ENCODE data around the gene LARP4B. TPM values are rescaled to one million over a fixed set of nuclear protein-coding genes. Genes with fewer than 3 reads are reported as not detected.
A peak's percentile ranks its signal among the peaks of the same experiment; 100 is the strongest.

LARP4B gene
- total and polyA plus RNA-seq, 2 of the 13 experiments (the other 11 are each of a cell fraction or from before 2014, with no cell fraction given), result 19.5 to 30.2 TPM

DNA sequence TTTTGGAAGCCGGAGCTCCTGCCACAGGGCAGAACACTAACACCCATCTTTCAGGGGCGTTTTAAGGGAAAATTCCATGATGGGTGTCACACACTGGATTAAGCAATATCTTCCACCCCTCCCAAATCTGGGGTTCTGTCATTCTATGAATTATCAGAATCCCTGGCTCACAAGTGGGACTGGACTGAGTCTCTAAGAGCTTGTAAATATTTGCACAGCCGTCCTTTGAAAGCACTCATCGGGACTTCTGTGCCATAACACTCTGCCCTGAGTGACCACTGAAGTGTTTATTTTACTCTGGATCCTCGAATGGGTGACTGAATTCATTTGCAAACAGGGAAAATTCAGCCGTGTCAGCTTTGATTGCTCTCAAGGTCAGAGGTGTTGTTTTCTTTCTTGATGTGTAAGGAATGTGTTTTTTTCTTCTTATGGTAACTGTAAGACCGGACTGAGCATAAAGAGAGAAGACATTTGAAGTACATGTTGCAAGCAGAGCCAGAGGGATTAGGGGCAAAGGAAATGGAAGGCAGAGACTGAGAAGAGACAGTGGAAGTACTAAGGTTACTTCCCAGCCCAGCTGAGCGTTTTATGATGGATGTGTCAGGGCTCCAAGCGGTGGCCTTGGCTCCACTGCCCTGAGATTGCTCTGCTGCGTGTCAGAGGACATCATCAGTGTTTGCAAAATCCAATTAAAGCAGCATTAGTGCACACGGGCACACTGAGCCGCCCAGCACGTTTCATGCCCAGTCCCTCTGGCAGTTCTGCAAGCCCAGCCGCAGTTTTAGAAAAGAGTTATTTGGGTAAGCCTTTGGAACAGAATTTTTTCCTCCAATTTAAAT lies 39.0 kb upstream of the LARP4B start (continued):
- peak; percentile 14; the same call in 1 of the 2 replicates for TF ChIP-seq HNF4G (IDR thresholded peaks at IDR 0.05; ENCODE audit: borderline replicate concordance, low read depth, low read length)
- TF ChIP-seq HNF4G (CRISPR knock-in tag; IDR thresholded peaks at IDR 0.05; ENCODE audit: borderline replicate concordance, low read depth), result no peak
- peak; percentile 68; the same call in 1 of the 2 replicates for TF ChIP-seq FOXO1 (CRISPR knock-in tag; IDR thresholded peaks at IDR 0.05)
- peak; percentile 76; the same call in 1 of the 2 replicates for TF ChIP-seq TBX3 (IDR thresholded peaks at IDR 0.05; ENCODE audit: borderline replicate concordance)
- TF ChIP-seq, protein P1, sequence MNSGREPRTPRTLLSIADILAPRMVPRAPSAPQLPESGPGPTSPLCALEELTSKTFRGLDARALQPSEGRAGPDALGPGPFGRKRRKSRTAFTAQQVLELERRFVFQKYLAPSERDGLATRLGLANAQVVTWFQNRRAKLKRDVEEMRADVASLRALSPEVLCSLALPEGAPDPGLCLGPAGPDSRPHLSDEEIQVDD (CRISPR knock-in tag; IDR thresholded peaks at IDR 0.05; ENCODE audit: borderline replicate concordance), result no peak
- TF ChIP-seq, protein P2, sequence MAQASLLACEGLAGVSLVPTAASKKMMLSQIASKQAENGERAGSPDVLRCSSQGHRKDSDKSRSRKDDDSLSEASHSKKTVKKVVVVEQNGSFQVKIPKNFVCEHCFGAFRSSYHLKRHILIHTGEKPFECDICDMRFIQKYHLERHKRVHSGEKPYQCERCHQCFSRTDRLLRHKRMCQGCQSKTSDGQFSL (CRISPR knock-in tag; IDR thresholded peaks at IDR 0.05), result no peak
- TF ChIP-seq, protein P3, sequence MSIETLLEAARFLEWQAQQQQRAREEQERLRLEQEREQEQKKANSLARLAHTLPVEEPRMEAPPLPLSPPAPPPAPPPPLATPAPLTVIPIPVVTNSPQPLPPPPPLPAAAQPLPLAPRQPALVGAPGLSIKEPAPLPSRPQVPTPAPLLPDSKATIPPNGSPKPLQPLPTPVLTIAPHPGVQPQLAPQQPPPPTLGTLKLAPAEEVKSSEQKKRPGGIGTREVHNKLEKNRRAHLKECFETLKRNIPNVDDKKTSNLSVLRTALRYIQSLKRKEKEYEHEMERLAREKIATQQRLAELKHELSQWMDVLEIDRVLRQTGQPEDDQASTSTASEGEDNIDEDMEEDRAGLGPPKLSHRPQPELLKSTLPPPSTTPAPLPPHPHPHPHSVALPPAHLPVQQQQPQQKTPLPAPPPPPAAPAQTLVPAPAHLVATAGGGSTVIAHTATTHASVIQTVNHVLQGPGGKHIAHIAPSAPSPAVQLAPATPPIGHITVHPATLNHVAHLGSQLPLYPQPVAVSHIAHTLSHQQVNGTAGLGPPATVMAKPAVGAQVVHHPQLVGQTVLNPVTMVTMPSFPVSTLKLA (IDR thresholded peaks at IDR 0.05), result no peak
- no peak for TF ChIP-seq SSRP1 (CRISPR knock-in tag; IDR thresholded peaks at IDR 0.05)
- TF ChIP-seq, protein P4, sequence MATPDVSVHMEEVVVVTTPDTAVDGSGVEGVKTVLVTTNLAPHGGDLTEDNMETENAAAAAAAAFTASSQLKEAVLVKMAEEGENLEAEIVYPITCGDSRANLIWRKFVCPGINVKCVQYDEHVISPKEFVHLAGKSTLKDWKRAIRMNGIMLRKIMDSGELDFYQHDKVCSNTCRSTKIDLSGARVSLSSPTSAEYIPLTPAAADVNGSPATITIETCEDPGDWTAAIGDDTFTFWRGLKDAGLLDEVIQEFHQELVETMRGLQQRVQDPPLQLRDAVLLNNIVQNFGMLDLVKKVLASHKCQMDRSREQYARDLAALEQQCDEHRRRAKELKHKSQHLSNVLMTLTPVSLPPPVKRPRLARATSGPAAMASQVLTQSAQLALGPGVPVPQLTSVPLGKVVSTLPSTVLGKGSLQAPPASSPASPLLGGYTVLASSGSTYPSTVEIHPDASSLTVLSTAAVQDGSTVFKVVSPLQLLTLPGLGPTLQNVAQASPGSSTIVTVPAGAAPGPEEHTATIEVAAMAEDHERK (CRISPR knock-in tag; IDR thresholded peaks at IDR 0.05; ENCODE audit: low read depth), result no peak
- TF ChIP-seq ZNF562 (CRISPR knock-in tag; IDR thresholded peaks at IDR 0.05; ENCODE audit: borderline replicate concordance), result no peak
- TF ChIP-seq, protein P5, sequence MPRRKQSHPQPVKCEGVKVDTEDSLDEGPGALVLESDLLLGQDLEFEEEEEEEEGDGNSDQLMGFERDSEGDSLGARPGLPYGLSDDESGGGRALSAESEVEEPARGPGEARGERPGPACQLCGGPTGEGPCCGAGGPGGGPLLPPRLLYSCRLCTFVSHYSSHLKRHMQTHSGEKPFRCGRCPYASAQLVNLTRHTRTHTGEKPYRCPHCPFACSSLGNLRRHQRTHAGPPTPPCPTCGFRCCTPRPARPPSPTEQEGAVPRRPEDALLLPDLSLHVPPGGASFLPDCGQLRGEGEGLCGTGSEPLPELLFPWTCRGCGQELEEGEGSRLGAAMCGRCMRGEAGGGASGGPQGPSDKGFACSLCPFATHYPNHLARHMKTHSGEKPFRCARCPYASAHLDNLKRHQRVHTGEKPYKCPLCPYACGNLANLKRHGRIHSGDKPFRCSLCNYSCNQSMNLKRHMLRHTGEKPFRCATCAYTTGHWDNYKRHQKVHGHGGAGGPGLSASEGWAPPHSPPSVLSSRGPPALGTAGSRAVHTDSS (CRISPR knock-in tag; conservative IDR thresholded peaks at IDR 0.05), result no peak
- TF ChIP-seq, protein P6, sequence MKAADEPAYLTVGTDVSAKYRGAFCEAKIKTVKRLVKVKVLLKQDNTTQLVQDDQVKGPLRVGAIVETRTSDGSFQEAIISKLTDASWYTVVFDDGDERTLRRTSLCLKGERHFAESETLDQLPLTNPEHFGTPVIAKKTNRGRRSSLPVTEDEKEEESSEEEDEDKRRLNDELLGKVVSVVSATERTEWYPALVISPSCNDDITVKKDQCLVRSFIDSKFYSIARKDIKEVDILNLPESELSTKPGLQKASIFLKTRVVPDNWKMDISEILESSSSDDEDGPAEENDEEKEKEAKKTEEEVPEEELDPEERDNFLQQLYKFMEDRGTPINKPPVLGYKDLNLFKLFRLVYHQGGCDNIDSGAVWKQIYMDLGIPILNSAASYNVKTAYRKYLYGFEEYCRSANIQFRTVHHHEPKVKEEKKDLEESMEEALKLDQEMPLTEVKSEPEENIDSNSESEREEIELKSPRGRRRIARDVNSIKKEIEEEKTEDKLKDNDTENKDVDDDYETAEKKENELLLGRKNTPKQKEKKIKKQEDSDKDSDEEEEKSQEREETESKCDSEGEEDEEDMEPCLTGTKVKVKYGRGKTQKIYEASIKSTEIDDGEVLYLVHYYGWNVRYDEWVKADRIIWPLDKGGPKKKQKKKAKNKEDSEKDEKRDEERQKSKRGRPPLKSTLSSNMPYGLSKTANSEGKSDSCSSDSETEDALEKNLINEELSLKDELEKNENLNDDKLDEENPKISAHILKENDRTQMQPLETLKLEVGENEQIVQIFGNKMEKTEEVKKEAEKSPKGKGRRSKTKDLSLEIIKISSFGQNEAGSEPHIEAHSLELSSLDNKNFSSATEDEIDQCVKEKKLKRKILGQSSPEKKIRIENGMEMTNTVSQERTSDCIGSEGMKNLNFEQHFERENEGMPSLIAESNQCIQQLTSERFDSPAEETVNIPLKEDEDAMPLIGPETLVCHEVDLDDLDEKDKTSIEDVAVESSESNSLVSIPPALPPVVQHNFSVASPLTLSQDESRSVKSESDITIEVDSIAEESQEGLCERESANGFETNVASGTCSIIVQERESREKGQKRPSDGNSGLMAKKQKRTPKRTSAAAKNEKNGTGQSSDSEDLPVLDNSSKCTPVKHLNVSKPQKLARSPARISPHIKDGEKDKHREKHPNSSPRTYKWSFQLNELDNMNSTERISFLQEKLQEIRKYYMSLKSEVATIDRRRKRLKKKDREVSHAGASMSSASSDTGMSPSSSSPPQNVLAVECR (CRISPR knock-in tag; IDR thresholded peaks at IDR 0.05; ENCODE audit: borderline replicate concordance), result no peak; the same call in 1 of the 2 replicates
- no peak for TF ChIP-seq SNAI1 (CRISPR knock-in tag; IDR thresholded peaks at IDR 0.05; ENCODE audit: borderline replicate concordance)
- TF ChIP-seq BCL6 (CRISPR knock-in tag; IDR thresholded peaks at IDR 0.05), result peak; percentile 98
- TF ChIP-seq PAWR (CRISPR knock-in tag; IDR thresholded peaks at IDR 0.05; ENCODE audit: borderline replicate concordance), result no peak
- TF ChIP-seq MYC (CRISPR knock-in tag; IDR thresholded peaks at IDR 0.05; ENCODE audit: borderline replicate concordance), result no peak
- no peak for TF ChIP-seq NAIF1 (CRISPR knock-in tag; IDR thresholded peaks at IDR 0.05; ENCODE audit: borderline replicate concordance)
- TF ChIP-seq ZNF350 (CRISPR knock-in tag; IDR thresholded peaks at IDR 0.05; ENCODE audit: borderline replicate concordance, low read depth), result 0 out of 2 replicates have a peak, but pooled peaks have one; percentile 22
